H1 (cell line): ENCODE results near the gene UTP20. TPM values are rescaled to one million over a fixed set of nuclear protein-coding genes. Genes with fewer than 3 reads are reported as not detected.

Source experiments
- CTCF ChIA-PET: fragments of 300-600 bp; sonication (Branson Sonifier 250); formaldehyde crosslinking; loops from one replicate; lab custom pipeline; 2021; ENCODE audit not compliant: partially characterized antibody; lab: Charles Lee
- POLR2A ChIA-PET: fragments of 300-600 bp; sonication (Branson Sonifier 250); formaldehyde crosslinking; loops from one replicate; lab custom pipeline; 2021; ENCODE audit warnings: inconsistent platforms; ENCODE audit not compliant: partially characterized antibody; lab: Charles Lee
- DNase-seq, 2 experiments: peaks; one replicate each; pipeline versions ENCODE4 v3.0.0 to v3.0.0-alpha.2; 2010 to 2022; ENCODE audit warnings: low spot score in 2 of 2, low read depth in 1 of 2, mixed read lengths in 1 of 2
- FAIRE-seq: peaks from 2 replicates; lab custom pipeline; 2011; peaks lifted over from hg19 to GRCh38; lab: Jason Lieb, UNC
- H2AFZ ChIP-seq: 2 replicates; pipeline ENCODE4 v1.8.1; 2012; ENCODE audit warnings: low read length, inconsistent platforms
- H2AK5ac ChIP-seq: 2 replicates; pipeline ENCODE4 v1.6.1; 2013; ENCODE audit warnings: low read depth, low read length
- H2BK120ac ChIP-seq: replicated peaks from 2 replicates; pipeline ENCODE3; 2013; ENCODE audit warnings: low read depth, low read length, inconsistent platforms
- H2BK12ac ChIP-seq: 2 replicates; pipeline ENCODE4 v1.6.1; 2013; ENCODE audit warnings: low read depth, low read length
- H2BK15ac ChIP-seq: 2 replicates; pipeline ENCODE4 v1.6.1; 2013; ENCODE audit warnings: low read length
- H2BK20ac ChIP-seq: 2 replicates; pipeline ENCODE4 v1.6.1; 2013; ENCODE audit warnings: low read length
- H2BK5ac ChIP-seq: 2 replicates; pipeline ENCODE4 v1.6.1; 2013; ENCODE audit warnings: low read depth, low read length
- H3K14ac ChIP-seq: 2 replicates; pipeline ENCODE4 v1.6.1; 2013; ENCODE audit warnings: inconsistent platforms; ENCODE audit not compliant: insufficient read length
- H3K18ac ChIP-seq: 2 replicates; pipeline ENCODE4 v1.6.1; 2013; ENCODE audit warnings: low read length; ENCODE audit errors: extremely low read depth
- H3K23ac ChIP-seq: 2 replicates; pipeline ENCODE4 v1.6.1; 2013; ENCODE audit warnings: inconsistent platforms; ENCODE audit not compliant: insufficient read length
- H3K23me2 ChIP-seq: 2 replicates; pipeline ENCODE4 v1.6.1; 2013; ENCODE audit warnings: low read depth, low read length
- H3K27ac ChIP-seq: 2 replicates; pipeline ENCODE4 v1.6.1; 2011; ENCODE audit warnings: low read depth, low read length, inconsistent platforms
- H3K27me3 ChIP-seq, 4 experiments: replicated peaks in 1 of 4; 1 replicate in 1 of 4; 2 replicates in 3 of 4; pipeline versions ENCODE4 v1.6.1 to v1.8.1; 2011 to 2013; ENCODE audit warnings: low read length in 3 of 4, mild to moderate bottlenecking in 3 of 4, inconsistent platforms in 2 of 4, mixed read lengths in 2 of 4, moderate library complexity in 1 of 4; ENCODE audit not compliant: control insufficient read depth in 3 of 4, insufficient read depth in 3 of 4; ENCODE audit errors: extremely low read depth in 1 of 4
- H3K36me3 ChIP-seq, 4 experiments: 2 replicates each; pipeline versions ENCODE4 v1.6.1 to v1.8.1; 2011 to 2013; ENCODE audit warnings: mild to moderate bottlenecking in 4 of 4, low read length in 3 of 4, moderate library complexity in 2 of 4, control low read depth in 1 of 4, inconsistent platforms in 1 of 4; ENCODE audit not compliant: insufficient read depth in 4 of 4, control insufficient read depth in 2 of 4
- H3K4ac ChIP-seq: replicated peaks from 2 replicates; pipeline ENCODE3; 2013; ENCODE audit warnings: low read length, low read depth, mixed read lengths, inconsistent platforms; ENCODE audit not compliant: insufficient read length
- H3K4me1 ChIP-seq, 4 experiments: replicated peaks in 1 of 4; 1 replicate in 1 of 4; 2 replicates in 3 of 4; pipeline versions ENCODE4 v1.6.1 to v1.8.1; 2011 to 2013; ENCODE audit warnings: low read length in 3 of 4, inconsistent platforms in 2 of 4, mixed read lengths in 1 of 4; ENCODE audit not compliant: insufficient read depth in 4 of 4, control insufficient read depth in 3 of 4
- H3K4me2 ChIP-seq, 2 experiments: 2 replicates each; pipeline versions ENCODE4 v1.6.1 to v1.8.1; 2011 to 2013; ENCODE audit warnings: low read depth in 2 of 2, low read length in 2 of 2, control low read depth in 1 of 2, inconsistent platforms in 1 of 2, mild to moderate bottlenecking in 1 of 2; ENCODE audit not compliant: insufficient read depth in 1 of 2
- H3K4me3 ChIP-seq, 4 experiments: fragments of 200-600, 300-600 bp in 1 of 4; sonication (generic), shearing (Covaris generic), sonication (Bioruptor Twin) in 1 of 4; 2 replicates each; pipeline versions ENCODE4 v1.5.1 to v1.8.1; 2011 to 2016; ENCODE audit warnings: low read length in 4 of 4, low read depth in 3 of 4, control low read depth in 2 of 4, inconsistent platforms in 2 of 4, mild to moderate bottlenecking in 2 of 4, mixed read lengths in 1 of 4, moderate library complexity in 1 of 4; ENCODE audit not compliant: insufficient read depth in 2 of 4; ENCODE audit errors: extremely low read depth in 1 of 4
- H3K56ac ChIP-seq: replicated peaks from 2 replicates; pipeline ENCODE3; 2013; ENCODE audit warnings: low read depth, mild to moderate bottlenecking, mixed read lengths, low read length, inconsistent platforms; ENCODE audit not compliant: insufficient read length
- H3K79me1 ChIP-seq: 2 replicates; pipeline ENCODE4 v1.6.1; 2013; ENCODE audit warnings: low read depth, low read length, control low read depth
- H3K79me2 ChIP-seq, 2 experiments: 2 replicates each; pipeline versions ENCODE4 v1.6.1 to v1.8.1; 2012 to 2013; ENCODE audit warnings: low read length in 2 of 2, mild to moderate bottlenecking in 2 of 2, inconsistent platforms in 1 of 2; ENCODE audit not compliant: insufficient read depth in 2 of 2, control insufficient read depth in 1 of 2
- H3K9ac ChIP-seq, 4 experiments: replicated peaks in 1 of 4; 1 replicate in 1 of 4; 2 replicates in 3 of 4; pipeline versions ENCODE4 v1.6.1 to v1.8.1; 2011 to 2013; ENCODE audit warnings: low read depth in 3 of 4, low read length in 3 of 4, control low read depth in 2 of 4, mild to moderate bottlenecking in 2 of 4, moderate library complexity in 2 of 4, inconsistent platforms in 1 of 4; ENCODE audit errors: extremely low read depth in 1 of 4
- H3K9me3 ChIP-seq, 2 experiments: 2 replicates each; pipeline versions ENCODE4 v1.6.1 to v1.8.1; 2012 to 2013; ENCODE audit warnings: mild to moderate bottlenecking in 2 of 2, moderate library complexity in 2 of 2, control low read depth in 1 of 2, inconsistent platforms in 1 of 2, low read depth in 1 of 2, low read length in 1 of 2, mixed read lengths in 1 of 2; ENCODE audit not compliant: insufficient read depth in 2 of 2
- H4K20me1 ChIP-seq, 2 experiments: replicated peaks in 1 of 2; 2 replicates each; pipeline versions ENCODE3 to v1.8.1; 2011 to 2013; ENCODE audit warnings: inconsistent platforms in 2 of 2, low read length in 2 of 2, mild to moderate bottlenecking in 1 of 2; ENCODE audit not compliant: insufficient read depth in 2 of 2, control insufficient read depth in 1 of 2
- H4K5ac ChIP-seq: 2 replicates; pipeline ENCODE4 v1.6.1; 2013; ENCODE audit warnings: low read length, low read depth, mixed read lengths, inconsistent platforms; ENCODE audit not compliant: insufficient read length
- H4K8ac ChIP-seq: 2 replicates; pipeline ENCODE4 v1.8.0; 2013; ENCODE audit warnings: mild to moderate bottlenecking, moderate library complexity, low read length, inconsistent platforms; ENCODE audit not compliant: insufficient read depth; ENCODE audit errors: extremely low read depth
- H4K91ac ChIP-seq: replicated peaks from 2 replicates; pipeline ENCODE3; 2013; ENCODE audit warnings: low read length, mixed read lengths, inconsistent platforms; ENCODE audit not compliant: insufficient read length
- CBX8 ChIP-seq: fragments of 300-800, 300-1000 bp; sonication (generic); IDR thresholded peaks from 2 replicates; pipeline ENCODE4 v1.7.1; 2016; ENCODE audit warnings: low read depth, low read length, borderline replicate concordance
- CHD2 ChIP-seq: IDR thresholded peaks from 2 replicates; pipeline ENCODE4 v1.6.1; 2012; ENCODE audit warnings: low read length, improper control_type of control experiment
- EGR1 ChIP-seq: IDR thresholded peaks from 2 replicates; pipeline ENCODE4 v1.6.1; 2011; ENCODE audit warnings: low read depth, low read length, borderline replicate concordance
- WGBS, 2 experiments: shearing (Covaris generic) in 1 of 2; methylation state at CpG; one replicate each; pipeline versions ENCODE4 v1.1.6 to v1.1.7; 2013 to 2015; ENCODE audit warnings: low lambda C conversion rate in 2 of 2, mixed read lengths in 2 of 2, inconsistent platforms in 1 of 2, low coverage in 1 of 2, missing lambda C conversion rate in 1 of 2; ENCODE audit not compliant: insufficient replicate concordance in 2 of 2, insufficient coverage in 1 of 2, insufficient read length in 1 of 2; ENCODE audit errors: extremely low coverage in 1 of 2, missing lambda C conversion rate in 1 of 2; 5-methylcytosine and 5-hydroxymethylcytosine counted together
- polyA plus RNA-seq, 7 experiments: library from polyadenylated mRNA; depleted of rRNA in 3 of 7; stranded (reverse) in 5 of 7; unstranded in 2 of 7; fragments of >200 nt in 5 of 7; fragments of 200-250 nt in 2 of 7; gene quantifications; 1 replicate in 5 of 7; 2 replicates in 1 of 7; 4 replicates in 1 of 7; pipeline versions ENCODE4 v1.2.1 to v1.2.3, GENCODE V29; 2011 to 2013; ENCODE audit warnings: missing spikeins in 2 of 7, mixed read lengths in 2 of 7
- total RNA-seq: library from RNA; stranded (reverse); fragmentation: NEBNext Ultra II Directional; extraction: Animal tissue kit (Norgen Biotek cat#: 25700); gene quantifications from 2 replicates; pipeline ENCODE4 v1.2.1, GENCODE V29; 2021

The UTP20 gene
- total and polyA plus RNA-seq, 2 of the 8 experiments (the other 6 are each of a cell fraction or from before 2014, with no cell fraction given): 8.5 to 48.4 TPM

DNA sequence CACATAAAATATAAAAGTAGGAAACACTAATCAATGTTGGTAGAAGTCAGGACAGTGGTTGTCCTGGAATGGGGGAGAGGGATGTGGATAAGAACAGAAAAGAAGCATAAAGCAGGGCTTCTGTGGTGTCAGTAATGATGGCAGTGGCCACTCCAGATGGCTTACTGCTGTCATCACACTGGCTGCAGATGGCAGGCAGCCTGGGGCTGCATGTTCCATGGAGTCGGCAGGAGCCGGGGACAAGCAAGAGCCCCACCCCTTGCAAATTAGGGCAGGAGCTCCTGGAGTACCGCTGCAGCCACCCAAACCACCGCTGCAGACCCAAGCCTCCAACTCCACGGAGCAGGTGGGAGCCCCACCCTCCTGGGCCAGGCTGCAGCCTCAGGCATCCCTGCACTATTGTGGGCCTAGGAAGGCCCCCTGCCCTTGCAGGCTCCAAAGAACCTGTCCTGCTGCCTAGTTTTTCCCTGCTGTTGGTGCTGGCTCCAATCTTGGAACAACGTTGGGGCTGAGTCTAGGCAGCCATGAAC, 41.0 kb upstream of the UTP20 start:
- Histone ChIP-seq H2BK120ac (no peak overlapping the region), H3K9ac (no peak overlapping the region), H3K27ac (no peak overlapping the region), H3K23ac (no peak overlapping the region), H3K23me2 (no peaks in the 10 kb centered on the region), H3K79me1 (no peaks in the 10 kb centered on the region), H4K20me1 (no peaks in the 10 kb centered on the region), H4K91ac (no peak overlapping the region), H3K36me3 (no peaks in the 10 kb centered on the region), H2BK15ac (no peak overlapping the region), H3K18ac (no peak overlapping the region), H2BK5ac (no peak overlapping the region), H2AFZ (no peak overlapping the region), H4K8ac (no peak overlapping the region), H3K4me2 (no peak overlapping the region), H3K27me3 (no peaks in the 10 kb centered on the region), H3K4me3 (no peak overlapping the region), H3K4ac (no peak overlapping the region), H2BK20ac (no peak overlapping the region), H2AK5ac (no peak overlapping the region), H3K79me2 (no peaks in the 10 kb centered on the region), H3K9me3 (peaks cover 4% of the 10 kb centered on the region in 2 experiments; a peak in 1 of 4 replicates), H3K4me1 (no peaks in the 10 kb centered on the region), H4K5ac (no peak overlapping the region), H3K14ac (no peak overlapping the region), H2BK12ac (no peak overlapping the region), H3K56ac (no peak overlapping the region)
- WGBS, 2 experiments: 96% methylated on average over 6 of the region's 6 CpGs; no CpG with 5 or more reads in 1 of the 2 experiments
- DNase-seq: no peak
- ChIA-PET CTCF (no interaction called here), POLR2A (no interaction called here)
- no peak for FAIRE-seq
- TF ChIP-seq CHD2 (no peak), CBX8 (no peak), EGR1 (no peak)
